Lung (tissue), 12 donors: ENCODE results near the gene PHLPP2. TPM values are rescaled to one million over a fixed set of nuclear protein-coding genes. Genes with fewer than 3 reads are reported as not detected.
A peak's percentile ranks its signal among the peaks of the same experiment; 100 is the strongest.

Source experiments
- ATAC-seq: fragments of 200-7000 bp; cut with Tn5 transposase; one replicate; pipeline ENCODE4 v1.9.1; 2020; ENCODE audit warnings: moderate number of reproducible peaks; ENCODE audit not compliant: insufficient read depth, low FRiP score
- DNase-seq, 3 donors: peaks; one replicate each; pipeline ENCODE4 v3.0.0-alpha.2; 2013 to 2017
- H3K27ac ChIP-seq, 2 donors: one replicate each; pipeline ENCODE4 v1.5.1; 2013; ENCODE audit warnings: mild to moderate bottlenecking in 2 of 2, moderate library complexity in 2 of 2, control low read depth in 1 of 2, inconsistent platforms in 1 of 2, low read depth in 1 of 2, low read length in 1 of 2
- H3K27me3 ChIP-seq, 3 donors: one replicate each; pipeline ENCODE4 v1.5.1; 2013; ENCODE audit warnings: low read length in 2 of 3; ENCODE audit not compliant: control insufficient read depth in 3 of 3, insufficient read depth in 3 of 3
- H3K36me3 ChIP-seq, 4 donors: one replicate each; pipeline ENCODE4 v1.5.1; 2013; ENCODE audit warnings: low read length in 4 of 4, mild to moderate bottlenecking in 1 of 4, moderate library complexity in 1 of 4; ENCODE audit not compliant: control insufficient read depth in 4 of 4, insufficient read depth in 4 of 4
- H3K4me1 ChIP-seq, 5 donors: one replicate each; pipeline ENCODE4 v1.5.1; 2013; ENCODE audit warnings: low read length in 5 of 5, mild to moderate bottlenecking in 2 of 5, moderate library complexity in 1 of 5; ENCODE audit not compliant: control insufficient read depth in 5 of 5, insufficient read depth in 5 of 5
- H3K4me3 ChIP-seq: one replicate; pipeline ENCODE4 v1.5.1; 2013; ENCODE audit warnings: mild to moderate bottlenecking, control low read depth, moderate library complexity
- H3K9ac ChIP-seq, 2 donors: one replicate each; pipeline ENCODE4 v1.5.1; 2013; ENCODE audit warnings: low read length in 2 of 2, control low read depth in 1 of 2; ENCODE audit not compliant: insufficient read depth in 1 of 2
- H3K9me3 ChIP-seq, 4 donors: one replicate each; pipeline ENCODE4 v1.5.1; 2013; ENCODE audit warnings: low read length in 3 of 4, mild to moderate bottlenecking in 1 of 4, moderate library complexity in 1 of 4; ENCODE audit not compliant: control insufficient read depth in 4 of 4, insufficient read depth in 3 of 4
- WGBS, 2 donors: extraction: QIAGEN DNeasy Blood & Tissue Kit; methylation state at CpG; one replicate each; pipeline ENCODE4 v1.1.7; 2013; 5-methylcytosine and 5-hydroxymethylcytosine counted together
- polyA plus RNA-seq, 2 donors: library from polyadenylated mRNA; stranded (reverse); fragments of 200-250 nt; gene quantifications; one replicate each; pipeline ENCODE4 v1.2.1, GENCODE V29; 2013
- total RNA-seq, 2 donors: library from RNA; depleted of rRNA in 1 of 2; stranded (reverse); fragments of >200 nt in 1 of 2; gene quantifications; one replicate each; pipeline ENCODE4 v1.2.1, GENCODE V29; 2014 to 2021
- TF ChIP-seq, protein P1 (sequence below): IDR thresholded peaks from 2 replicates; pipeline ENCODE4 v1.5.1; 2012; ENCODE audit warnings: mild to moderate bottlenecking; ENCODE audit errors: control extremely low read depth, extremely low read depth
- donor health status: control.
- donor health status: control.
- donor health status: Bipolar disorder and iron deficiency.
- donor health status: healthy.
- donor health status: DM: yes; HTN: yes; CAD: no.

The PHLPP2 gene
- total and polyA plus RNA-seq, 4 donors = 1.3 to 6.5 (median 3.6) TPM

DNA sequence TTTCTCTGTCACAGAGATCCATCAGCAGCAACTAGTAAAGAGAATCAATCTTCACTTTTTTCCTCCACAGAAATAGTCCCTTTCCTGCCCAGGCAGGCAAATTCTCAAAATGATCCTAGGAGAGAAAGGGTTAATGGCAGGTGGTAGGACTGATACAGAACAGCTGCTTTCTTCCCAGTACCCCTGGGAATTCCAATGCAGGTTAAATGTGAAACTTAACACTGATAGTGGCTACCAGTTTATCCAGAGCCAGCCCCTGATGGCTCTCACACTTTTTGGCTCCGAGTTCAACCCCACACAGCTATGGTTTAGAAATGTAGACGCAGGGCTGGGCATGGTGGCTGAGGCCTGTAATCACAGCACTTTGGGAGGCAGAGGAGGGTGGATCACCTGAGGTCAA is 76.3 kb downstream of the PHLPP2 start:
- no peak for DNase-seq
- no peak overlapping the region for H3K4me3 ChIP-seq
- H3K9me3 ChIP-seq = no peaks in the 10 kb centered on the region
- peaks cover 11 to 20% (median 16%) of the 10 kb centered on the region in 4 donors for H3K36me3 ChIP-seq
- no peaks in the 10 kb centered on the region for H3K27me3 ChIP-seq
- TF ChIP-seq, protein P1, sequence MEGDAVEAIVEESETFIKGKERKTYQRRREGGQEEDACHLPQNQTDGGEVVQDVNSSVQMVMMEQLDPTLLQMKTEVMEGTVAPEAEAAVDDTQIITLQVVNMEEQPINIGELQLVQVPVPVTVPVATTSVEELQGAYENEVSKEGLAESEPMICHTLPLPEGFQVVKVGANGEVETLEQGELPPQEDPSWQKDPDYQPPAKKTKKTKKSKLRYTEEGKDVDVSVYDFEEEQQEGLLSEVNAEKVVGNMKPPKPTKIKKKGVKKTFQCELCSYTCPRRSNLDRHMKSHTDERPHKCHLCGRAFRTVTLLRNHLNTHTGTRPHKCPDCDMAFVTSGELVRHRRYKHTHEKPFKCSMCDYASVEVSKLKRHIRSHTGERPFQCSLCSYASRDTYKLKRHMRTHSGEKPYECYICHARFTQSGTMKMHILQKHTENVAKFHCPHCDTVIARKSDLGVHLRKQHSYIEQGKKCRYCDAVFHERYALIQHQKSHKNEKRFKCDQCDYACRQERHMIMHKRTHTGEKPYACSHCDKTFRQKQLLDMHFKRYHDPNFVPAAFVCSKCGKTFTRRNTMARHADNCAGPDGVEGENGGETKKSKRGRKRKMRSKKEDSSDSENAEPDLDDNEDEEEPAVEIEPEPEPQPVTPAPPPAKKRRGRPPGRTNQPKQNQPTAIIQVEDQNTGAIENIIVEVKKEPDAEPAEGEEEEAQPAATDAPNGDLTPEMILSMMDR = no peak
- WGBS, 2 donors = 92 to 95% methylated on average over 2 of the region's 2 CpGs
- no peak for ATAC-seq
- H3K9ac ChIP-seq = no peak overlapping the region
- H3K4me1 ChIP-seq = no peaks in the 10 kb centered on the region
- H3K27ac ChIP-seq = no peak overlapping the region

DNA sequence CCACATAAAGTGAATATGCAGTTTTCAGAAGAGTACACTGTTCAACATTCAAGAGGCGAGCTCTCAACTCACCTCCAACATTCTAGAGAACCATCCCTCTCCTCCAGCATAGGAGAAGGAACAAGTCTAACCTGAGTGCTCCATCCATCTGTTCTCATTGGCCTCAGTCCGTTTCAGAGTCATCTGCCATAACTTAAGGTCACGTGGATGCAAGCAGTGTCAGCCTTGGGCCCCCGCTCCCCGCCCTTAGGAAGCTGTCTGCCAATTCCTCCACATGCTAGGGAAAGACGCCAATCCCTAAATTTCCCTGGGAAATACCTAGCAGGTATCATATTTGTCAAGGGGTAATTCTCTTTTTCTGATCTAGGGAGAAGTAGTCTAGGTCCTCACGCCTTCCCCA is 77.1 kb downstream of the PHLPP2 start:
- H3K27me3 ChIP-seq = no peaks in the 10 kb centered on the region
- no peak for DNase-seq
- WGBS, 2 donors = 79 to 80% methylated on average over 7 of the region's 7 CpGs

DNA sequence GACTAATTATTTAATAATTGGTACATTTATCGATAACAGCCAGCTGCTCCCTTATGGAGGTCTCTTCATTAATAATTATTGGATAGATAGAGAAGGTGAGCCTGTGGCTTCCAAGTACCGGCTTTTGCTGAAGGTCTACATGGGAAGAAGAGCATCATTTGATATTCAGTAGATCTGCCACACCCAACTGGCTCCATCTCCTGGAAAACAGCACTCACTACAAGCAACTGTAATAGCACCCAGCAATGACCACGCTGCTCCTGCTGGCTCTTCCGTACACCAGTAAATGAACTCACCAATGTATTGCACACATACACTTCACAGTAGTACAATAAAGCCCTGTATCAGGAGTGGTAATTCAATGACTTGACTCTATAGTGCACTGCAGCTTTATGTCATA is 79.1 kb downstream of the PHLPP2 start:
- H3K27ac ChIP-seq = no peak overlapping the region
- ATAC-seq = no peak
- DNase-seq = peak in 1 of 3 donors; percentile 6
- peaks cover 6 to 19% (median 17%) of the 10 kb centered on the region in 4 donors for H3K36me3 ChIP-seq
- no peaks in the 10 kb centered on the region for H3K9me3 ChIP-seq
- 80 to 90% methylated on average over 4 of the region's 4 CpGs for WGBS, 2 donors
- no peaks in the 10 kb centered on the region for H3K4me1 ChIP-seq
- H3K4me3 ChIP-seq = no peak overlapping the region
- no peaks in the 10 kb centered on the region for H3K27me3 ChIP-seq
- TF ChIP-seq, protein P1 = no peak
- no peak overlapping the region for H3K9ac ChIP-seq

More for the DNA sequence above, 77.1 kb downstream of the PHLPP2 start:
- Histone ChIP-seq H3K9me3 (no peaks in the 10 kb centered on the region), H3K9ac (no peak overlapping the region), H3K36me3 (peaks cover 9 to 19% (median 15%) of the 10 kb centered on the region in 4 donors), H3K4me3 (no peak overlapping the region), H3K4me1 (no peaks in the 10 kb centered on the region), H3K27ac (no peak overlapping the region)
- TF ChIP-seq, protein P1 = no peak
- no peak for ATAC-seq

GRCh38 chr16:71637398-71637797 is 87.1 kb downstream of the PHLPP2 start:
- Histone ChIP-seq H3K27ac (no peak overlapping the region), H3K9ac (no peak overlapping the region), H3K27me3 (no peaks in the 10 kb centered on the region), H3K36me3 (peaks cover 0 to 7% (median under 1%) of the 10 kb centered on the region in 4 donors), H3K4me1 (no peaks in the 10 kb centered on the region), H3K9me3 (no peaks in the 10 kb centered on the region), H3K4me3 (no peak overlapping the region)
- TF ChIP-seq, protein P1 = no peak
- ATAC-seq (no peak), DNase-seq (no peak)
- WGBS, 2 donors = 81 to 84% methylated on average over 3 of the region's 3 CpGs
